NCI-H1048 (cell line): ENCODE measurements around the gene C1GALT1.
"Not testable (repeated sequence)": the region's sequence is repeated elsewhere in the genome, so short reads cannot be mapped to it uniquely, and the experiment has no call there.

Experiments used
- DNase-seq: peaks from one replicate; lab custom pipeline; 2025; lab: John Stamatoyannopoulos, UW

Gene C1GALT1

DNA sequence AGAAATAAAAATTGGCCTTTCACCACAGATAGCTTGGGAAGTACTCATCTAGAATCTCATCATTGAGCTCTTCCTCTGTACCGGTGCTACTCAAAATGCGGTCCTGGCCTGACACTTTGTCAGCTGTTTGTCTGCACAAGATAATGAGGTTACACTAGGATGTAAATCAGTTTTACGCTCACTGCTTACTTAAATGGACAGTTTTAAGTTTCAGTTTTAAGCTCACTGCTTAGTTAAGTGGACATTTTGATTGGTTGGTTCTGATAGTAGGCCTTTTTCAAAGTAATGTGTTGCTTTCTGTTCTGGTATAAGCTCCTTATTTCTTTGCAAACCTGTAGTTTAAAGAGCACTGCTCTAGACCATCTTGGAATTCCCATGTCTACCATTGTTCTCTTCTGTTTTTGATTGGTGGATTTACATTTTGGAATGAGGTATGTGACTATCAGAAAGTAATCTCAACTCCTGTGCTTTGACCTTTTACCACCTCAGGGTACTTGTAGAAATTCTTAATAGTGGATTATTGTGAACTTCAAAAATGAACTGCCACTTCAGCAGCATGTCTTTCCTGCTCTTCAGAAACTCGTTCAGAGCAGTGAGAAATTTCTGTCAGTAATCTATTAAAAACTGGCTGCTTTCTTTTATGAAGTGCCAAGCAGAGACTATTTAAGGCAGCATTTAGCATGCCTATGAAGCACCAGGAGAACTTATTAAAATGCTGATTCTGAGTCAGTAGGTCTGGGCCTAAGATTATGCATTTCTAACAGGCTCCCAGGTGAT lies 55.0 kb downstream of the C1GALT1 start:
- DNase-seq, result no peak

DNA sequence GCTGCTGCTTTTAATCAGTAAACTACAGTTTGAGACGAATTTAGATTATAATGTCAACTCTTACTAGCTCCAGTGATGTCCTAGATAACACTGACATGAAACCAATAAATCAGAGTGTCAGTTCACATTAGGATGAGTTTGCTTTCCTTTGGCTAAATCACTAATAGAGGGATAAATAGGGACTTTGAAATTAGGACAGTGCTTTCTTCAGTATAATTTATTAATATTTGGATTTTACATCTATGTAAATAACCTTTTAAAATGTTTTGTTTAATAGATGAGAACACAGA lies 55.6 kb downstream of the C1GALT1 start:
- no peak for DNase-seq

GRCh38 chr7:7239346-7239745 lies 57.0 kb downstream of the C1GALT1 start:
- no peak for DNase-seq

- no peak for DNase-seq
These were observed 60.6 kb downstream of the C1GALT1 start for GRCh38 chr7:7242899-7243298.

- not testable (repeated sequence) for DNase-seq
These were observed 62.9 kb downstream of the C1GALT1 start for GRCh38 chr7:7245233-7245632.

- no peak for DNase-seq
These were observed 63.9 kb downstream of the C1GALT1 start for GRCh38 chr7:7246223-7246622.

GRCh38 chr7:7247658-7248057 lies 65.3 kb downstream of the C1GALT1 start:
- DNase-seq, result no peak

GRCh38 chr7:7249814-7250213 lies 67.5 kb downstream of the C1GALT1 start:
- no peak for DNase-seq

GRCh38 chr7:7251742-7252141 lies 69.4 kb downstream of the C1GALT1 start:
- no peak for DNase-seq

DNA sequence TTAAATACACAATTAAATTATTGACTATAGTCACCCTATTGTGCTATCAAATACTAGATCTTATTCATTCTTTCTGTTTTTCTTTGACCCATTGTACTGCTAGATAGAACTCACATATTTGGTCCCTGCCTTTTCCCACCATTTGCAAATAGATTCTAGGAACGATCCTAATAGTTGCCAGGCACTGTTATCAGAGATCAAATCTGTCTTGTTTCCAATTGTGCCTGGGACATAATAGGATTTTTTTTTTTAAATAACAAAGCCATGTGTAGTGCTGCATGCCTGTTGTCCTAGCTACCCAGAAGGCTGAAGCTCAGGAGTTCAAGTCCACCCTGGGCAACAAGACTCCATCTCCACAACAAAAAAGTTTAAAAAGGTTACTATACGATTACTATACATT lies 72.0 kb downstream of the C1GALT1 start:
- no peak for DNase-seq

- DNase-seq, result no peak
These were observed 72.6 kb downstream of the C1GALT1 start for GRCh38 chr7:7254908-7255307.

DNA sequence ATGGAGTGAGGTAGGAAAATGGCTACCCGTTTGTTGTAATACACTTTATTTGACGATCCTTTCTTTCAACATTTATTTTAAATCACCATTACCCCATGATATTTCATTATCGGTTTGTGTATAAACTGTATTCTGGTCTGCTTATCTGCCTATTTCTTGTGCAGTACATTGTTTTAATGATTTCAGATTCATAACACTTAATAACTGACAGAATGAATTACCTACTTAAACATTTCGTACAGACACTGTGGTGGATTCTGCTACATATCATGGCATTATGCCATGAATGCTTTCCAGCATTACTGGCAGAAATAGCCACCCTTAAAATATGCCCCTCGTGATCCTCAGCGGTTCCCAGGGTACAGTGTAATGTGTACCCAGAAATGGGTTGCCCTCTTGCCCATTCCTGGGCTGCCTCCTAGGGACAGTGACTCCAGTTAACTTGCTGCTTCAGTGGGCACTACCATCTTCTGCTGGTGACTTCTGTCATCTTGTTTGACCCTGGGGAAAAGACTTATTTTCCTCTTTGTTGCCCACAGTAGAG lies 74.5 kb downstream of the C1GALT1 start:
- DNase-seq, result no peak

DNA sequence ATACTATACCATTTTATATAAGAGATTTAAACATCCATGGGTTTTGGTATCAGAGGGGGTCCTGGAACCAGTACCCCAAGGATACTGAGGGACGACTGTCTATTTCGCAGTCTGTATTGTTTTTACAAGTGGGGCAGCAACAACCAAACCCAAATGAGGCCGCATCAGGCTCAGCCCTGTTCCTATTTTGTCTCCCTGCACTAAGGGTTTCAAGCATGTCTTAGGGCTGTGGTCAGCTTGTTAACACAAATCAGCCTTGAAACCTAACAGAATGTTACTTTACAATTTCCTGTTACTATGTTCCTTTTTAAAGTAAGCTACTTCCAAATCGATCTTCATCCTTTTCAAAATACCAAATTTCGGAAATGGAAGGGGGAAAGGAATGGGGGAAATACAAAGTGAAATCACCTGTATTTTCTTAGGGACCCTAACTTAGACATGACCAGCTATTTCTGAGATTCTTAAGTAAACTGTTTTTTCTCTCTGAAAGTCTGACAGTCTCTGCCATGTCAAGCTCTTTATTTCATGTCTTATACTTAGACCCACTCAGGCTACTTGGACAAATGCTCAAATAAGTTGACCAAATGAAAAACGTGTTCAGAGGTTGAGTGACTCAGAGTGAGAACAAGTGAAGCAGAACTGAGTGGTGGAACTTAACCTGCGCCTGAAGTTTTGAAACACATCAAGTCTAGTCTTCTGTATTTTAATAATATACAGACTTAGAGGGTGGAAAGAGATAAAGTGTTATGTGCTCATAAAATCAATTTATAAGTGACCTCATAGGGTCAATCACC lies 75.8 kb downstream of the C1GALT1 start:
- DNase-seq, result no peak

GRCh38 chr7:7261863-7262262 lies 79.5 kb downstream of the C1GALT1 start:
- DNase-seq, result no peak

DNA sequence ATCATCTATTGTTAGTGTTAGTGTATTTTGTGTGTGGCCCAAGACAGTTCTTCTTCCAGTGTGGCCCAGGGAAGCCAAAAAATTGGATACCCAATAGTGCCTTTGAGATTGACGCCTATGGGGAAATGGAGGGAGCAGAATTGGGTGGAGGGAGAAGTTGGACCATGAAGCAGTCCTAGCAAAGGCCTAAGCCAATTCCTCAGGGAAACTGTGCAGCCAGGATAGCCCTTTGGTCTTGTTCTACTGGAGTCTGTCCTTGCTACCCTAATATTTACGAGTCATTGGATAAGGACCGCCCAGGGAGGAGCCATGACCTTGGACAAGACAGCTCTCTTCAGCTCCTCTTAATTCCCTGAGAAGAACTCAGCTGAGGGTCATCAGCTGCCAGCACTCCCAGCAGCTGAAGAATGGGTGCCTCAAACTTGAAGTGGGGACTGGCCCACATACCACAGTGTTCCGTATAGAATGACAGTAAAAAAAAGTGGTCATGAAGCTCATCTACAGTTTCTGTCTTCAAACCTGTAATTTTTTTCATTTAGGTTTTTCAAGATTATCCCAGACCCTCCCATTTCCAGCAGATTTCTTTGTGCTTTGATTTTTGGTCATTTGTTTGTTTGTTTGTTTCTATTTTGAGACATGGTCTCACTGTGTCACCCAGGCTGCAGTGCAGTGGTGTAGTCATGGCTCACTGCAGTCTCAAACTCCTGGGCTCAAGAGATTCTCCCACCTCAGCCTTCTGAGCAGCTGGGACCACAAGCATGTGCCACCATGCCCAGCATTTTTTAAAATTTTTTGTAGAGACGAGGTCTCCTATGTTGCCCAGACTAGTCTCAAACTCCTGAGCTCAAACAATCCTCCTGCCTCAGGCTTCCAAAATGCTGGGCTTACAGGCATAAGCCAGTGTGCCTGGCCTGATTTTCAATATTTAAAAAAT lies 81.2 kb downstream of the C1GALT1 start:
- DNase-seq, result no peak

- DNase-seq, result no peak
These were observed 82.1 kb downstream of the C1GALT1 start for GRCh38 chr7:7264306-7265040.

- DNase-seq, result no peak
These were observed 83.0 kb downstream of the C1GALT1 start for GRCh38 chr7:7265081-7266075.

DNA sequence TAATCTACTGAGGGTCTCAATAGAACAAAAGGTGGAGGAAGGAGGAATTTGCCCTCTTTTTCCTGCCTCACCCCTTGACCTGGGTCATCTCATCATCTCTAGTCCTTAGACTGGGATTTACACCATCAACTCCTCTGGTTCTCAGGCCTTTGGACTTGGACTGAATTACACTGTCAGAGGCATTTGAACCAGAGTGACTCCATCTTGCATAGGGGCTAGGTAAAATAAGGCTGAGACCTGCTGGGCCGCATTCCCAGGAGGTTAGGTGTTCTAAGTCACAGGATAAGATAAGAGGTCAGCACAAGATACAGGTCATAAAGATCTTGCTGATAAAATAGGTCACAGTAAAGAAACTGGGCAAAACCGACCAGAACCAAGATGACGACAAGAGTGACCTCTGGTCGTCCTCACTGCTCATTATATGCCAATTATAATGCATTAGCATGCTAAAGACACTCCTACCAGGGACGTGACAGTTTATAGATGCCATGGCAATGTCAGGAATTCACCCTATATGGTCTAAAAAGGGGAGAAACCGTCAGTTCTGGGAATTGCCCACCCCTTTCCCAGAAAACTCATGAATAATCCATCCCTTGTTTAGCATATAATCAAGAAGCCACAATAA lies 84.0 kb downstream of the C1GALT1 start:
- no peak for DNase-seq

DNA sequence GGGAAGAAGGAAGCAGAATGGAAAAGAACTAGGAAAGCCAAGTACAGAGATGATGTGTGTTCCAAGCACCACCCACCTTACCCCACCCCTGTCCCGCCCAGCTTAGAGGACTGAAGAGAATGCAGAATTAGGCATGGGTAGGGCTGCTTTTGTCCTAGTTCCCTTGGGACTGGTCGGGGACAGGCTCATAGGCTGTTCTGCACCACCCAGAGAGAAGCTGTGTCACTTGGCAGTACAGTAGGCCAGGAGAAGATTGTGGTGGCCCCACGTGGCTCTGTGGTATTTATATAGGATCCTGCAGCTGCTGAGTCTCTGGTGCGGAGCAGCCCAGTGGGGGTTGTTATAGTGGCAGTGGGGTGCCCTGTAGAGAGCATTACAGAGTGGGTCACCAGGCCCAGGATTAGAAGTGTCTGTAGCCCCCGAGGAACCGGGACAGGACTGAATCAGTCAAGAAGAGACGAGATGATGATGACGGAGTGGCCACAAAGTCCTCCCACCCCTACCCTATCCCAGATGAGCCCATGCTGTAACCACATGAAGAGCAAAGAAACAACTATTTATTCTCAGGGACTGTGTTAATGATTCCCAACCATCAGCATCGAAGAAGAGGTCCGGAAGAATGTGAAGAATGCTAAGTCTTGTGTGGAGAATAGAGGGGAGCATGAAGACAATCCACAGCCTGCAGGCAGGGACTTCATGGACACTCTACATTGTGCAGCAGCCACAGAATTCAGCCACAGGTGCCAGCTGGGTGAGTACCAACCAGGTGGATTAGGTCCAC lies 88.9 kb downstream of the C1GALT1 start:
- DNase-seq, result no peak
